Kidney capillary endothelial cell (primary cell): Measurements from ENCODE around the gene MYEOV.

Experiments used
- DNase-seq: peaks from one replicate; pipeline ENCODE4 v3.0.0-alpha.2; 2018; ENCODE audit warnings: low spot score

Gene MYEOV

DNA sequence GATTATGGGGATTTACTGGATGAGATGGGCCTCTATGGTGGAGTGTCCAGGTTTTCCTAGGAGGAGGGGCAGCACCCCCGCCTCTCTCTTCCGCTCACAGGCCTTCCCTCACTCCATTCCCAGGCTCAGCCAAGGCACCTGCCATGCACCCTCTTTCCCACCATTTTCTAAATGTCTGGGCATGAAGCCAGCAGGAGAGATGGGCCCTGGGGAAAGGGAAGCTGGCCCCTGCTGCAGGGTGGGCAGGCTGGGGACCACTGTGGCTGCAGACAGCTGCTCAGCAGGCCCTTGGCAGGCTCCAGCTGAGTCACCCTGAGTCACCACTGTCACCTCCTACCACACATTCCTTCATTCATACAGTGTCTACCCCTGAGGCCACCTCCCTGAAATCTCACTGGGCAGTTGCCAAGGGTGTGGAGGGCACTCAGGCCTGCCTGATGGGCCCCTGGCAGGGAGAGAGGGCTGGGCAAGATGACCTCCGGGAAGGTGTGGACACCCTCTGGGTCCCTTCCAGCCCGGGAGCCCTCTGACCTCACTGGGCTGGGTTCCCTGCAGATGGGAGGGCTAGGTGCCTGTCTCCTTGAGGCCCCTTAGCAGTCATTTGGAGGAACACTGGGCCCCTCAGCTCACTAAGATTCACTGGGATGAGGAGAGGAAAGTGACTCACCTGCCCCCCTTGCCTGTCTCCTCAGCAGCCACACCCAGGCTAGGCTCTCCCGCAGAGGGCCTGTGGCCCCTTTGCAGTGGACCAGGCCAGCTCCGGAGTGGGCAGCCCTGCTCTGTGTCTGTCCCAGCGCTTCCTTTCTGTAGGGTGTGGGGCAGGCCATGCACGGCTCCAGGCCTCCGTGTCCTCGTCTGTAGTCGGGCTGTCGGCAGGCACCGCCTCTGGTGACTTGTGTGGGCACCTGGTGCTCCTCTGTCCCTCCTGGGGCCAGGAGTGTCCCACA is 7.8 kb downstream of the MYEOV start:
- DNase-seq = peak; percentile 88

- DNase-seq = no peak
These were observed 8.6 kb downstream of the MYEOV start for GRCh38 chr11:69302447-69303020.

DNA sequence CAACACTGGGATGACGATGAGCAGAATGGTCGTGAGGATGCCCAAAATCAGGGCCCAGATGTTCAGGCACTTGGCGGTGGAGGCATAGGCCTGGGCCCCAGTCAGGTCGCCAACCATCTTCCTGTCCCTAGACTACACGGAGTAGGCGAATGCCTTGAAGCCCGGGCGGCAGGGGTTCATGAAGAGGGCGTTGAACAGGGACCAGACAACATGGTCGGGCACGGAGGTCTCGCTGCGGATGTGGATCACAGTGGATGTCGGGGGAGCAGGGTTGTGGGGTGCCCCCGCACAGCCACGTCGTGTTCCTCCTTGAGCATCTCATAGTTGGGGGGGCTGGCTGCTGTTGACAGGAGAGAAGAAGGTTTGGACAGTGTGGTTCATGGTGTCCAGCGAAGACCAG is 9.5 kb downstream of the MYEOV start:
- no peak for DNase-seq

- no peak for DNase-seq
These were observed 10.3 kb downstream of the MYEOV start for GRCh38 chr11:69304258-69304657.

- DNase-seq = no peak
These were observed 10.7 kb downstream of the MYEOV start for GRCh38 chr11:69304686-69305085.

- DNase-seq = no peak
These were observed 12.1 kb downstream of the MYEOV start for GRCh38 chr11:69305885-69306540.

DNA sequence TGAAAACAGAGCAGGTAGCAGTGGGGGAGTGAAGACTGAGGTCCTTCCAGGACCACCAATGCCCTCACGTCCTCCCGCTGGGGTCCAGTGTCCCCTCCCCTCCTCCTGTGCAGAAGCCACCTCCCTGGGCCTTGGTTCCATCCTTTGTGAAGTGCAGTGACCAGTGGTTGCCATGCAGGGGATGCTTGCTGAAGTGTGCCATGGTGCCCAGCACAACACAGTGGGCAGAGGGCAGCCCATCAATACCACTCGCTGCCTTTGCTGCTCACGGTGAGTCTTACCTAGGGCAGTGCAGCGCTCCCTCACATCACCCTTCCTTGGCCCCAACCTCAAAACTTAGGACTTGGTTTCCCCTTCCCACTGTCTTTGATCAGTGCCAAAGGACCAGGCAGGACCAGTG is 12.9 kb downstream of the MYEOV start:
- no peak for DNase-seq

GRCh38 chr11:69307421-69307820 is 13.5 kb downstream of the MYEOV start:
- DNase-seq = no peak

GRCh38 chr11:69307871-69308431 is 14.0 kb downstream of the MYEOV start:
- DNase-seq = no peak

DNA sequence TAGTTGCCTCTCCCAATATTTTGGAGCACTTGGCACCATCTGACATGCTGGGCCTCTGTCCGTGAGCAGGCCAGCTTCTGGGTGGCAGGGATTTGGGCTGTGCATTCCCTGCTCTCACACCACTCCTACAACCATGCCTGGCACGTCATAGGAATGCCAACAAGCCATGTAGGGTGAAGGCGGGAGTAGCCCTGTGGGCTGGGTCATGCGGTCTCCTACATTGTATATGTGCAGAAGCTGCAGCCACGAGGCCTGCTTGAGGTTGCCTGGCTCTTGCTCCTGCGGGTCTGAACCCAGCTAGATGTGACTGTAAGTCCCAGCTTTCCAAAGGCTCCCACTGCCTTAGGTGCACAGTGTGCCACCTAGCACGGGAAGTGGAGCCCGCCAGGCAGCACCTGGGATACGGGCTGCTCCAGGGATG is 14.5 kb downstream of the MYEOV start:
- no peak for DNase-seq

GRCh38 chr11:69308936-69309615 is 15.1 kb downstream of the MYEOV start:
- no peak for DNase-seq

DNA sequence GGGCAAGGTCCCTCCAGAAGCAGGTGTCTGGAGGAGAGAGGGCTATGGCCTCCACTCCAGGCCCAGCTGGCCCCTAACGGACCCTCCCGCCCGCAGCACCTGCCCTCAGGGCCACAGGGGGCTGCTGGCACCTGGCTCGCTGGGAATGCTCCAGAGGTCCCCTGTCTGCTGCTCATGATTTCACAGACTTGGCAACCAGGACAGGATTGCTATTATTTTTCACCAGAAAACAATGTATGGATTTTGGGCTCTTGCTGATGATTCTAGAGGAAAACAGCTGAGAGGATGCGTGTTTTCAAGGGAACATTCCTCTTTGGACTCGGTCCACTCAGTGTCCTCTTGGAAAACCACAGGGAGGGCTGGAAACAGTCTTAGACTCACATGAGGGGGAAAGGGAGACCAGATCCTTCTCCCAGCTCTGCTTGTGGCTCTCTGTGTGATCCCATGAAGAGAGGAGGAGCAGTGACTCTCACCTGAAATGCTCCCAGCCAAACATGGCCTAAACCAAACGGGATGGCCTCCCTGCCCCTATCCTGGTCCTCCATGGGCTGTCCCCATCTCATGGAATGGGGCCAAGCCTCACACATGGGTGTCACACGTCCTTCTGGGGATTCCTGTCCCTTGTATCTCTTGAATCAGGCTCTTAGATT is 15.8 kb downstream of the MYEOV start:
- DNase-seq = no peak

DNA sequence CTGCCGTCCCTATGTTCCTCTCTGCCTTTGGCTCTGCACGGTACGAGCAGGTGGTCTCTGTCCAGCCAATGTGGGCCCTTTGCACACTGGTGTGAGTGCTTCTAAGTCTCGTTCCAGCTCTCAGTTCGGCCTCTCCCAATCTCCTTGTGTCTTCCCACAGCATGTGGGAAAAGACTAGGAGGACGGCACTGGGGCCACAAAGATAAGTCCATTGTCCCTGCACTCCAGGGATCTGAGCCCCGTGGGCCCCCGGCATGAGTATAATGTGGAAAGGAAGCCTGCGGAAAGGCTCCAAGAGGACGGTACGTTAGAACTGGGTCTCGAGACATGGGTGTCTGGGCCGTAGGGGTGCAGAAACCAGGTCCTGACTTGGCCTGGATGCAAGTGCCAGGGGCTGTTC is 16.4 kb downstream of the MYEOV start:
- DNase-seq = no peak

DNA sequence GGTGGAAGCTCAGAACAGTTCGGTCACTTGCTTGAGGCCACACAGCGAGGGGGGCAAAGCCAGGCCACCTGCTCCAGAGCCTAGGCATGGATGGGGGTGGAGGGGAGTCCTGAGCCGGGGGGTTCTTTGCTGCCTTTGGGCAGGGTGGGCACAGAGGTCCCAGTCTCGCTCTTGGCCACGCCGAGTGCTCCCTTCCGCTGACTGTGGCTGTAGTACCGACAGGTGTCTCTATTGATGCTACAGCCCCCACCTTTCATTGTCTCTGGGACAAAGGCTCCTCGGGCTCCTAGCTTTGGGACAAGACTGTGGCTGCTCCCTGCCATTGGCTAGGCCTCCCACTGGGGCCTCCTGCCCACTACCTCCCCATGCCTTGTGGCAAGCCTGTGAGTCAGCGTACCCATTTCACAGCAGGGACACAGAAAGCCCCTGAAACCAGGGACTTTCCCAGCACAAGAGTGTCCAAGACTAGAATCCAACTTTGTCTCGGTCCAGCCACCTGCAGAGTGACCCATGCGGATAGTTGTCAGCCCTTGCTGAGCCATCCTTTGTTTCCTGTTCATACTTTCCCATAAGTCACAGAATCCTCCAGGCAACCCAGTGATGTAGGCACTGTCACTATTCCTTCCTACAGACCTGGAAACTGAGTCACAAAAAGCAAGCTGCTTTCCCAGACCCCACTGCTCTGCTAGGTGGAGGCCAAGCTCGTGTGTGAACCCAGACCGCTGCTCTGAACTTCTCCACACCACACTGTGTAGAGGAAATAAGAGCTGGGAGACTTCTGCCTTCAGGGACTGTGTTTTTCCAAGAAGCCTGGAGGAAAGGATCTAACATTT is 17.2 kb downstream of the MYEOV start:
- no peak for DNase-seq

- peak; percentile 50 for DNase-seq
These were observed 17.9 kb downstream of the MYEOV start for GRCh38 chr11:69311767-69312385.

- DNase-seq = no peak
These were observed 18.8 kb downstream of the MYEOV start for GRCh38 chr11:69312453-69313404.

DNA sequence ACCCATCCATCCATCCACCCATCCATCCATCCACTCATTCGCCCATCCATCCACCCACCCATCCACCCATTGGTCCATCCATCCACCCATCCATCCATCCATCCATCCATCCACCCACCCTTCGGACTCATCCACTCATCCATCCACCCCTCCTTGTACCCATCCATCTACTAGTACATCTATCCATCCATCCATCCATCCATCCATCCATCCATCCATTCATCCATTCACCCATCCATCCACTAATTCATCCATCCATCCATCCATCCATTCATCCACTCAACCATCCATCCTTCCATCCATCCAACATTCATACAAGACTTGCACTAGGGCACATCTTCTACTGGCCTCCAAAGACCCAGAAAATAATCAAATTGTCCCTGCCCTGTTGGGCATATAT is 20.0 kb downstream of the MYEOV start:
- DNase-seq = no peak

GRCh38 chr11:69314555-69314954 is 20.6 kb downstream of the MYEOV start:
- no peak for DNase-seq

GRCh38 chr11:69316956-69317355 is 23.0 kb downstream of the MYEOV start:
- DNase-seq = no peak
